Measurements from ENCODE around the gene CCBE1.
"Not testable (repeated sequence)": the region's sequence is repeated elsewhere in the genome, so short reads cannot be mapped to it uniquely, and the experiment has no call there.

CCBE1 gene

GRCh38 chr18:59549503-59550173 lies 147.6 kb downstream of the CCBE1 start:
- no peak for DNase-seq (ENCODE audit: low read depth in 2 of 3, low spot score in 2 of 3)

- no peak for DNase-seq (ENCODE audit: low read depth in 2 of 3, low spot score in 2 of 3)
Observed at GRCh38 chr18:59547581-59548182, 149.5 kb downstream of the CCBE1 start.

GRCh38 chr18:59546188-59546587 lies 151.0 kb downstream of the CCBE1 start:
- DNase-seq (ENCODE audit: low read depth in 2 of 3, low spot score in 2 of 3) = no peak

- DNase-seq (ENCODE audit: low read depth in 2 of 3, low spot score in 2 of 3) = no peak
Observed at GRCh38 chr18:59540780-59541179, 156.4 kb downstream of the CCBE1 start.

- DNase-seq (ENCODE audit: low read depth in 2 of 3, low spot score in 2 of 3) = no peak
Observed at GRCh38 chr18:59540346-59540745, 156.9 kb downstream of the CCBE1 start.

- no peak for DNase-seq (ENCODE audit: low read depth in 2 of 3, low spot score in 2 of 3)
Observed at GRCh38 chr18:59539108-59539507, 158.1 kb downstream of the CCBE1 start.

GRCh38 chr18:59537579-59537978 lies 159.6 kb downstream of the CCBE1 start:
- no peak for DNase-seq (ENCODE audit: low read depth in 2 of 3, low spot score in 2 of 3)

- no peak for DNase-seq (ENCODE audit: low read depth in 2 of 3, low spot score in 2 of 3)
Observed at GRCh38 chr18:59536166-59536565, 161.1 kb downstream of the CCBE1 start.

- no peak for DNase-seq (ENCODE audit: low read depth in 2 of 3, low spot score in 2 of 3)
Observed at GRCh38 chr18:59535055-59535454, 162.2 kb downstream of the CCBE1 start.

- DNase-seq (ENCODE audit: low read depth in 2 of 3, low spot score in 2 of 3) = no peak
Observed at GRCh38 chr18:59528866-59529265, 168.4 kb downstream of the CCBE1 start.

- DNase-seq (ENCODE audit: low read depth in 2 of 3, low spot score in 2 of 3) = no peak
Observed at GRCh38 chr18:59520562-59521355, 176.5 kb downstream of the CCBE1 start.

- DNase-seq (ENCODE audit: low read depth in 2 of 3, low spot score in 2 of 3) = no peak
Observed at GRCh38 chr18:59518705-59519104, 178.5 kb downstream of the CCBE1 start.

GRCh38 chr18:59517446-59518165 lies 179.6 kb downstream of the CCBE1 start:
- no peak for DNase-seq (ENCODE audit: low read depth in 2 of 3, low spot score in 2 of 3)

- DNase-seq (ENCODE audit: low read depth in 2 of 3, low spot score in 2 of 3) = no peak
Observed at GRCh38 chr18:59516356-59517155, 180.7 kb downstream of the CCBE1 start.

GRCh38 chr18:59515956-59516355 lies 181.3 kb downstream of the CCBE1 start:
- DNase-seq (ENCODE audit: low read depth in 2 of 3, low spot score in 2 of 3) = not testable (repeated sequence)

GRCh38 chr18:59515147-59515546 lies 182.1 kb downstream of the CCBE1 start:
- no peak for DNase-seq (ENCODE audit: low read depth in 2 of 3, low spot score in 2 of 3)

- DNase-seq (ENCODE audit: low read depth in 2 of 3, low spot score in 2 of 3) = no peak
Observed at GRCh38 chr18:59514203-59514602, 183.0 kb downstream of the CCBE1 start.

GRCh38 chr18:59512025-59512755 lies 185.0 kb downstream of the CCBE1 start:
- no peak for DNase-seq (ENCODE audit: low read depth in 2 of 3, low spot score in 2 of 3)

- DNase-seq (ENCODE audit: low read depth in 2 of 3, low spot score in 2 of 3) = no peak
Observed at GRCh38 chr18:59509481-59510442, 187.5 kb downstream of the CCBE1 start.

Data from activated CD8-positive, alpha-beta memory T cell treated with anti-CD3 and anti-CD28 coated beads for 48 hours (primary cell).